Suprapubic skin (tissue), 4 donors: ENCODE data around the gene RXRA.

Experiments used
- POLR2A ChIP-seq, 2 donors: fragments of 450-650 bp; IDR thresholded peaks; one replicate each; pipeline ENCODE4 v1.6.1; 2017; ENCODE audit warnings: antibody characterized with exemption in 2 of 2, mild to moderate bottlenecking in 2 of 2, moderate library complexity in 2 of 2
- POLR2AphosphoS5 ChIP-seq, 3 donors: sonication (generic); formaldehyde crosslinking; IDR thresholded peaks; one replicate each; pipeline ENCODE4 v1.6.1; 2017; ENCODE audit warnings: antibody characterized with exemption in 3 of 3
- TF ChIP-seq, protein P1 (sequence below), 2 donors: fragments of 200-600 bp in 1 of 2; fragments of 450-650 bp in 1 of 2; sonication (generic) in 1 of 2; IDR thresholded peaks; one replicate each; pipeline ENCODE4 v1.5.1; 2016 to 2019; ENCODE audit warnings: antibody characterized with exemption in 2 of 2, mild to moderate bottlenecking in 1 of 2, moderate library complexity in 1 of 2

DNA sequence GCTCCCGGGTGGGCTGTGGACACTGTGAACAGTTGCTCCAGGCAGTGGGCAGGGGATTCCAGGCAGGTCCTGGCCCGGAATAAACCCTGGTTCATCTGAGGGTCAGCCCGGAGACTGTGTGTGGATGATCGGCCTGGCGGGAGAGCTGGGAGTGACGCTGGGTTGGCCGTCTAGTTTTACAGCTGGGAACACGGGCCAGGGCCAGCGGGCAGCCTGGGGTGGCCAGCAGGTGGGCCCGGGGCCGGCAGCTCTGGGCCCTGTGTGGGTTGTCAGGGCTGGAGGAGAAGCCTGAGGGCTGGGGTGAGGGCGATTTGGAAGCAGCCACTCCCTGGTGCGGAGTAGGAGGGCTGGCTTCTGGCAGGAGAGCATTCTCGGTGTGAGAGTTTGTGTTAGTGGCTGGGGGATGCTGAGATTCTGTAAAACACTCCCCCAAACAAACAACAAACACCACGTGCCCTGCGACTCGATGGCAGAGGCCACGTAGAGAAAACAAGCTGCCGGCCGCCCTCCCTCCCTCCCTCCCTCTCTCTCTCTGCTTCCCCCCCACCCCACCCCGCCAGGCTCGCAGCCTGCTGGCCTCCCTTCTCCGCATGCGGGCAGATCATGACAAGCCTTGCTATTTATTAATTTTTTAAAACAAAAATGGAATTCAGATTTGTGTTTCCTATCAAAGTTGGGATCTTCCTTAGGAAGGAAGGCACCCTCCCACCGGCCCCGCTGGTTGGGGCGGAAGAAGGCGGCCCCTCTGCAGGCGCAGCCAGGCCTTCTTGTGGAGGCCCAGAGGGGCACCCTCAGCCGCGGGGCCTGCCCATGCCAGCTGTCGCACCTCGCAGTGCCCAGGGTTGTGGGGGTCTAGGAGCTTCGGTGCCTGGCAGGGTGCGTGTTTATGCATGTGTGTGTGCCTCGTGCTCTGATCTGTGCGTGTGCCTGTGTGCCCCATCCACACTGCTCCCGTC, 49.5 kb downstream of the RXRA start:
- TF ChIP-seq, protein P1, sequence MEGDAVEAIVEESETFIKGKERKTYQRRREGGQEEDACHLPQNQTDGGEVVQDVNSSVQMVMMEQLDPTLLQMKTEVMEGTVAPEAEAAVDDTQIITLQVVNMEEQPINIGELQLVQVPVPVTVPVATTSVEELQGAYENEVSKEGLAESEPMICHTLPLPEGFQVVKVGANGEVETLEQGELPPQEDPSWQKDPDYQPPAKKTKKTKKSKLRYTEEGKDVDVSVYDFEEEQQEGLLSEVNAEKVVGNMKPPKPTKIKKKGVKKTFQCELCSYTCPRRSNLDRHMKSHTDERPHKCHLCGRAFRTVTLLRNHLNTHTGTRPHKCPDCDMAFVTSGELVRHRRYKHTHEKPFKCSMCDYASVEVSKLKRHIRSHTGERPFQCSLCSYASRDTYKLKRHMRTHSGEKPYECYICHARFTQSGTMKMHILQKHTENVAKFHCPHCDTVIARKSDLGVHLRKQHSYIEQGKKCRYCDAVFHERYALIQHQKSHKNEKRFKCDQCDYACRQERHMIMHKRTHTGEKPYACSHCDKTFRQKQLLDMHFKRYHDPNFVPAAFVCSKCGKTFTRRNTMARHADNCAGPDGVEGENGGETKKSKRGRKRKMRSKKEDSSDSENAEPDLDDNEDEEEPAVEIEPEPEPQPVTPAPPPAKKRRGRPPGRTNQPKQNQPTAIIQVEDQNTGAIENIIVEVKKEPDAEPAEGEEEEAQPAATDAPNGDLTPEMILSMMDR (IDR thresholded peaks at IDR 0.05), result no peak
- TF ChIP-seq POLR2A (IDR thresholded peaks at IDR 0.05) (no peak), POLR2AphosphoS5 (IDR thresholded peaks at IDR 0.05) (no peak)
